Pancreas (tissue), 10 donors: ENCODE measurements around the gene BPIFB4. TPM values are rescaled to one million over a fixed set of nuclear protein-coding genes. Genes with fewer than 3 reads are reported as not detected.

Source experiments
- ATAC-seq, 4 donors: fragments of 200-7000 bp; cut with Tn5 transposase; one replicate each; pipeline versions ENCODE4 v1.8.0 to v1.9.1; 2020; ENCODE audit warnings: mild to moderate bottlenecking in 4 of 4, moderate library complexity in 4 of 4
- DNase-seq, 6 donors: peaks; one replicate each; pipeline ENCODE4 v3.0.0-alpha.2; 2020
- FAIRE-seq: peaks from 2 replicates; lab custom pipeline; 2012; peaks lifted over from hg19 to GRCh38; lab: Jason Lieb, UNC
- H3K27ac ChIP-seq, 4 donors: fragments of 200-600 bp; sonication (generic); 1 replicate in 3 of 4; 2 replicates in 1 of 4; pipeline versions ENCODE4 v1.5.0 to v1.8.0; 2020
- H3K27me3 ChIP-seq, 4 donors: fragments of 200-600 bp; one replicate each; pipeline ENCODE4 v1.8.0; 2021
- H3K36me3 ChIP-seq, 3 donors: fragments of 200-600 bp; sonication (generic) in 1 of 3; one replicate each; pipeline versions ENCODE4 v1.5.0 to v1.8.0; 2020 to 2021
- H3K4me1 ChIP-seq, 3 donors: fragments of 200-600 bp; one replicate each; pipeline ENCODE4 v1.8.0; 2021
- H3K4me3 ChIP-seq, 4 donors: fragments of 200-600 bp; sonication (generic) in 2 of 4; one replicate each; pipeline versions ENCODE4 v1.5.0 to v1.8.0; 2020 to 2021
- H3K9me3 ChIP-seq, 4 donors: fragments of 200-600 bp; one replicate each; pipeline ENCODE4 v1.8.0; 2021
- WGBS, 2 donors: extraction: QIAGEN DNeasy Blood & Tissue Kit; methylation state at CpG; one replicate each; pipeline ENCODE4 v1.1.7; 2013; 5-methylcytosine and 5-hydroxymethylcytosine counted together
- intact Hi-C, 3 donors: fragments of 100-400 bp; cut with DNase I; formaldehyde crosslinking; loops; one replicate each; pipeline versions ENCODE4 v1.11.1 to v1.14.2; 2022
- polyA plus RNA-seq, 2 donors: library from polyadenylated mRNA; stranded (reverse); fragments of 200-250 nt; gene quantifications; one replicate each; pipeline ENCODE4 v1.2.3, GENCODE V29; 2013
- total RNA-seq, 6 donors: library from RNA; stranded (reverse); fragmentation: NEBNext Ultra II Directional in 4 of 6; extraction: Animal tissue kit (Norgen Biotek cat#: 25700) in 4 of 6; gene quantifications; one replicate each; pipeline versions ENCODE4 v1.2.1 to v1.2.4, GENCODE V29; 2021 to 2023
- TF ChIP-seq, protein P1 (sequence below), 4 donors: fragments of 200-600 bp; sonication (generic) in 3 of 4; IDR thresholded peaks; one replicate each; pipeline versions ENCODE4 v1.5.0 to v1.8.0; 2021; ENCODE audit warnings: antibody characterized with exemption in 4 of 4
- donor health status: healthy with polysubstance abuse.
- donor health status: DM: no; HTN: no; CAD: no; lungs with moderate emphysema.
- donor health status: DM: no; HTN: no; CAD: no.
- donor health status: control.
- donor health status: control.
- donor health status: Bipolar disorder and iron deficiency.
- donor health status: DM: yes; HTN: yes; CAD: no.
- donor health status: DM: no; HTN: no; CAD: no.
- donor health status: DM: no; HTN: no; CAD: no.
- donor health status: DM: yes; HTN: yes; CAD: no.

Gene BPIFB4
- total and polyA plus RNA-seq, 8 donors: not detected

DNA sequence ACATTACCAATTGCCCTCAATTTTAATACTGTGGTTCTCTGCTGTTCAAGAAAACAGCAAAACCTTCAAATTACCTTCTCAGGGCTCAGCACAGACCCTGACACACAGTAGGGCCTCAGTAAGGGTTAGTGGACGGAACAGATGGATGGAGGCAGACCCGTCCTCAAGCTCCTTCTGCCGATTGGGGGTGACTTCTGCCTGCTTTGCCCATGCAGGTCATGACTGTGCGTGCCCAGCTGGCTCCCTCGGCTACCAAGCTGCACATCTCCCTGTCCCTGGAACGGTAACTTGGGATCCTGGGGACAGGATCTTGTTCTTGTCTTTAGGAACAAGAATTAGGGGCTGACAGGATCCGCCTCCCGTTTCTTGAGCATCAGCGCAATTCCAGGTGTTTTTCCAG is 9.8 kb upstream of the BPIFB4 start:
- ATAC-seq (no peak), FAIRE-seq (no peak), DNase-seq (no peak)
- Histone ChIP-seq H3K36me3 (no peaks in the 10 kb centered on the region), H3K9me3 (no peaks in the 10 kb centered on the region), H3K27ac (no peak overlapping the region), H3K4me1 (no peaks in the 10 kb centered on the region), H3K4me3 (no peak overlapping the region), H3K27me3 (no peaks in the 10 kb centered on the region)
- intact Hi-C loops: no loop called here
- WGBS, 2 donors: 65 to 72% methylated on average over 9 of the region's 9 CpGs
- TF ChIP-seq, protein P1, sequence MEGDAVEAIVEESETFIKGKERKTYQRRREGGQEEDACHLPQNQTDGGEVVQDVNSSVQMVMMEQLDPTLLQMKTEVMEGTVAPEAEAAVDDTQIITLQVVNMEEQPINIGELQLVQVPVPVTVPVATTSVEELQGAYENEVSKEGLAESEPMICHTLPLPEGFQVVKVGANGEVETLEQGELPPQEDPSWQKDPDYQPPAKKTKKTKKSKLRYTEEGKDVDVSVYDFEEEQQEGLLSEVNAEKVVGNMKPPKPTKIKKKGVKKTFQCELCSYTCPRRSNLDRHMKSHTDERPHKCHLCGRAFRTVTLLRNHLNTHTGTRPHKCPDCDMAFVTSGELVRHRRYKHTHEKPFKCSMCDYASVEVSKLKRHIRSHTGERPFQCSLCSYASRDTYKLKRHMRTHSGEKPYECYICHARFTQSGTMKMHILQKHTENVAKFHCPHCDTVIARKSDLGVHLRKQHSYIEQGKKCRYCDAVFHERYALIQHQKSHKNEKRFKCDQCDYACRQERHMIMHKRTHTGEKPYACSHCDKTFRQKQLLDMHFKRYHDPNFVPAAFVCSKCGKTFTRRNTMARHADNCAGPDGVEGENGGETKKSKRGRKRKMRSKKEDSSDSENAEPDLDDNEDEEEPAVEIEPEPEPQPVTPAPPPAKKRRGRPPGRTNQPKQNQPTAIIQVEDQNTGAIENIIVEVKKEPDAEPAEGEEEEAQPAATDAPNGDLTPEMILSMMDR (IDR thresholded peaks at IDR 0.05): no peak

DNA sequence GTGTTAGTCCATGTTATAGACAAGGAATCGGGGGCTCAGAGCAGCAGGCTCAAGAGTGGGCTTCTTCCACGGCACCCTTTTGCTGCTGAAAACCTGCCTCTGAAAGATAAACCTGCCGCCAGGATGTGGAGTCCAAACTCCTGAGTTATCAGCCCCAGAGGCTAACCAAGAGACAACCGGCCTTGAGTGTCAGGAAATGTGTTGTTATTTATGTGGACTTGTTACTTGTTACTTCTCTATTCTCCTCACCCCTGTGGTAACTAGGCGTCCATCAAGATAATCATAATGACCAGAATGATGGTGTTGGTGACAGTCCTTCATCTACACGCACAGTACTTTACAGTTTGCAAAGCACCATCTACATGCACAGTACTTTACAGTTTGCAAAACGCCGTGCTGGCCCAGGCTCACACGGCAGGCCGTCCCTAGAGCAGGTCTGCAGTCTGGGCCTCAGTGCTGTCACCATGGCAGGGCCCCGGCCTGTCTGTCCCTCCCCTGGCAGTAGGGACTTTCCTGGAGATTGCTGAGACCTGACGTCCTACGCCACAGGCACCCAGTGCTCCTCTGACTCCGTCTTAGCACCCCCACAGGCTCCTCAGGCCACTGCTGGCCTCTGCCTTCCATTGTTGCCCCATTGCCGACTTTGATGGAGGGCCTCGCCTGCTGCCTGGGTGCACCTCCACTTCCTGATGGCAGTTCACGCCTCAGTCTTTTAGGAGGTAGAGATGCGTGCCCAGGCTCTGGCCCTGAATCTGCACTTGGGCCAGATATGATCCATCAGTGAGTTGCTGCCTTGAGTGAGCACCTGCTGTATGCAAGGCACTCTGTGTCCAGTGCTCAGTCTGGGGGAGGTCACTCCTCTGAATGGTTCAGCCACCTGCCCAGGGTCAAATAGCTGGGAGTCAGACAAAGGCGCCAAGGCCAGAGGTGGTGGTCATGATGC is 9.1 kb upstream of the BPIFB4 start:
- intact Hi-C loops: no loop called here
- no peak overlapping the region for H3K4me3 ChIP-seq
- no peaks in the 10 kb centered on the region for H3K9me3 ChIP-seq
- H3K36me3 ChIP-seq: no peaks in the 10 kb centered on the region
- no peak overlapping the region for H3K27ac ChIP-seq
- ATAC-seq: no peak
- no peak for DNase-seq
- 69 to 80% methylated on average over 19 of the region's 19 CpGs for WGBS, 2 donors
- H3K27me3 ChIP-seq: no peaks in the 10 kb centered on the region
- TF ChIP-seq, protein P1 (IDR thresholded peaks at IDR 0.05): no peak
- no peak for FAIRE-seq
- no peaks in the 10 kb centered on the region for H3K4me1 ChIP-seq

DNA sequence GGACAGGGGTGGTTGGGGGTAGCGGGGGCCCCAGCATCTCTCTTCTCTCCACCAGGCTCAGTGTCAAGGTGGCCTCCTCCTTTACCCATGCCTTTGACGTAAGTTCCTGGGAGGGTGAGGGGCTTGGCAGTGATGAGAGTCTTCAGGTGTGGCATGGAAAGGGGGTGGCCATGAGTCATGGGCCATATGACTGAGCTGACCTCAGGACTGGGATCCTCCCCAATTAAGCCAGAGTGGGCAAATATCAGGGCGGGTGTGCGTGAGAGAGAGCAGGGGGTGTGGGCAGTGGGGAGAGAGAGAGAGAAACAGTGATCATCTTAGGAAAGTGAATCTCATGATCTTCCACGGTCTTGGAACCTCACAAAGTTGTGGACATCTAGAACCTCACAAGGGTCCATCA is 8.2 kb upstream of the BPIFB4 start:
- WGBS, 2 donors: 59 to 72% methylated on average over 5 of the region's 5 CpGs
- FAIRE-seq: no peak
- TF ChIP-seq, protein P1 (IDR thresholded peaks at IDR 0.05): no peak
- Histone ChIP-seq H3K27ac (no peak overlapping the region), H3K27me3 (no peaks in the 10 kb centered on the region), H3K4me1 (no peaks in the 10 kb centered on the region), H3K4me3 (no peak overlapping the region), H3K9me3 (no peaks in the 10 kb centered on the region), H3K36me3 (no peaks in the 10 kb centered on the region)
- no peak for ATAC-seq
- DNase-seq: no peak
- intact Hi-C loops: no loop called here

DNA sequence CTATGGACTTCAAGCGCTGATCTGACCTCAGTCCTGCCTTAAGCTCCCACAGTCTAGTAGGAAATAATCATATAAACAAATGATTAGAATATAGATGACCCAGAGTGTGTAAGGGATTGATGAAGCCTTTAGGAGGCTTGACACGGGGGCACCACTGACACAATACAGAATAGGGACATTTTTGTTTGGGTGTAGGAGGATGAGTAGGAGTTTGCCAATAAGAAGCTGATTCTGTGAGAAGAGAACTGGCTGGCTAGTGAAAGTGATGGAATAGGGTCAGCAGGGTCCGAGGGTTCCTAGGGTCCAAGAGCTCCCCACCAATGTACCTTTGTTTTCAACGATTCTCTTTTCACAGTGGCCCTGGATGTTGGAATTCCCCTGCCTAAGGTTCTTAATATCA is 7.1 kb upstream of the BPIFB4 start:
- intact Hi-C loops: no loop called here
- no peak overlapping the region for H3K4me3 ChIP-seq
- DNase-seq: no peak
- no peak overlapping the region for H3K27ac ChIP-seq
- WGBS, 2 donors: 63 to 74% methylated on average over 4 of the region's 4 CpGs
- H3K36me3 ChIP-seq: no peaks in the 10 kb centered on the region
- H3K4me1 ChIP-seq: no peaks in the 10 kb centered on the region
- no peak for FAIRE-seq
- TF ChIP-seq, protein P1 (IDR thresholded peaks at IDR 0.05): no peak
- ATAC-seq: no peak
- no peaks in the 10 kb centered on the region for H3K9me3 ChIP-seq
- no peaks in the 10 kb centered on the region for H3K27me3 ChIP-seq

DNA sequence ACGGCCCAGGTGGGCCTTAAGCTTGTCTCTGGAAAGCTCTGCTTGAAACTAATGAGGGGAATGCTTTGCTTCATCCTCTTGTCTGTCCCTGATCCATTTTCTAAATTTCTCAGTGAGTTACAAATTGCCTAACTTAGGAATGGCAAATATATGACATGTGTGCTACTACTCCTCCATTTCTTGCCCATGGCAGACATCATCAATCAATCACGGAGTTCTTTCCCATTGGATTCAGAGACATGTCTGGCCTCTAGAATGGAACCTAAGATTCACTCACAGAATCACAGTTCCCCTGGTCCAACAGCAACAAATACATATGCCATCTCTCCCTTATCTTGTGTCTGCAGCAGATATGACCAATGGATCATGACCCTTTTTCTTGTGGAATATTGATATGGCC is 6.6 kb upstream of the BPIFB4 start:
- Histone ChIP-seq H3K27ac (no peak overlapping the region), H3K36me3 (no peaks in the 10 kb centered on the region), H3K9me3 (no peaks in the 10 kb centered on the region), H3K27me3 (no peaks in the 10 kb centered on the region), H3K4me1 (no peaks in the 10 kb centered on the region), H3K4me3 (no peak overlapping the region)
- intact Hi-C loops: no loop called here
- 52 to 71% methylated on average over 2 of the region's 2 CpGs for WGBS, 2 donors
- TF ChIP-seq, protein P1 (IDR thresholded peaks at IDR 0.05): no peak
- ATAC-seq (no peak), FAIRE-seq (no peak), DNase-seq (no peak)
